HuH-7 (cell line): Measurements from ENCODE around the gene RPP30.

ENCODE experiments used
- DNase-seq: peaks from one replicate; pipeline ENCODE4 v3.0.0; 2011; ENCODE audit warnings: low spot score

RPP30 gene

DNA sequence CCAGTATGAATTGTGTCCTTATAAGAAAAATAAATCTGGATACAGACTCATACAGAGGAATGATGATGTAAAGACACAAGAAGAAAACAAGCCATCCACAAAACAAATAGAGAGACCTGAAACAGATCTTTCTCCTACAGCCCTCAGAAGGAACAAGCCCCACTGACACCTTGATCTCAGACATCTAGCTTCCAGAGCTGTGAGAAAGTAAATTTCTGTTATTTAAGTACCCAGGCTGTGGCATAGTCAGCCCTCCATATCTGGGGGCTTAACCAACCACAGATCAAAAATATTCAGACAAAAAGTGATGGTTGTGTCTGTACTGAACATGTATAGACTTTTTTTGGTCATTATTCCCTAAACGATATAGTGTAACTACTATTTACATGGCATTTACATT lies 73.0 kb downstream of the RPP30 start:
- DNase-seq, result no peak

GRCh38 chr10:90945491-90946070 lies 73.8 kb downstream of the RPP30 start:
- DNase-seq, result no peak

DNA sequence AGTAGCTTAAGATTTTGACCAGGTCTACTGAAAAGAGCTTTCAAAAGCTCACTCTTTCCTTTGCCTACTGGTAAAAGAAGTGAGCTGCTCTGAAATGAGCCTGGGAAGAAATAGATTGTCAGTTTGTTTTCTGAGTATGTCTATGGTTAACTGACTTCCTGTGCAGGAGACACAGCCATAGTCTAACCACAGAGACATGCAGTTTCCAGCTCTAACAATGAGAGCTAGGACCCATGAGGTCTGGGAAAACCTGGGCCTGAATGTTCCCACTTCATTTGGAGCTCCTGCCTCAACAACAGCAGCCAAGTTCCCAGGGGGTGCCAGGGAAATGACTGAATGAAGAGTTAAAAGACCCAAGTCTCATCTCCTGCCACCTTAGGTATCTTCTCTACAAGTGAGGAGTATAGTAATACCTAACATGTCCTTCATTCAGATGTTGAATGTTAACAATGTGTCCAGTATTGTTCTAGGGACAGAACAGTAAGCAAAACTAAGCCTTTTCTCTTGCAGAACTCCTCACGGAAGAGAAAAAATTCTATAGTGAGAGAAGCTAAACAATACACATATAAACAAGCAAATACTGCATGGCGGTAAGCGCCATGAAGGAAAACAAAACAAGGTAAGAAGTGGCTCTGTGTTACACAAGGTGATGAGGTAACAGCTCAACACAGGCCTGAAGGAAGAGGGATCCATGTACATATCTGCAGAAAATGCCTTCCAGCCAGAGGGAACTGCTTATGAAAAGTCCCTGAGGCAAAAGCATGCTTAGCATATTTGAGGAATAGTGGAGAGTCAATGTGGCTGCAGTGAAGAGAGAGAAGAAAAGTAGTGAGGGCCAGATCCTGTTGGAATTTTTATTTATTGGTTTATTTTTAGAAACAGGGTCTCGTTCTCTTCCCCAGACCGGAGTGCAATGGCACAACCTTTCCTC lies 75.5 kb downstream of the RPP30 start:
- no peak for DNase-seq
